ENCODE data around the gene BLTP1. TPM values are rescaled to one million over a fixed set of nuclear protein-coding genes. Genes with fewer than 3 reads are reported as not detected.

The BLTP1 gene
- total RNA-seq, 1 donor from 2014 or later = 39.6 TPM

DNA sequence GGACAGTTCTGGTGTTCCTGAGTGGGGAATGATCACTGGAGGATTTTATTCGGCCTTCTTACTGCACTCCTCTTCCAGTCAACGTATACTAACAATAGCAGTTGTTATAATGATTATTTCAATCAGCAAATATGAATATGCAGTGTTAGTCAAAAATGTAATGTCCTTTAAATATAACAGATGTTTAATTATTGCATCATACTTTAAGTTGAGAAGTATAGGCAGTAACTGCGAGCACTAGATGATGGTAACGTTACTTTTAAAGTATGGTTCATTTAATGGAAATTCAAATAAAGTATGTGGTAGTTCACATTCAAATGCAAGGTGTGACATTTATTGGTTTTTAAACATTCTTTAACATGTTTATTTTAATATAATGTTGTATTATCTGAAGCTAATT lies 5.5 kb upstream of the BLTP1 start:
- peaks cover 16% of the 10 kb centered on the region for H3K27me3 Mint-ChIP-seq (ENCODE audit: low read depth)
- no peaks in the 10 kb centered on the region for H3K9me3 Mint-ChIP-seq (ENCODE audit: low read depth)
- TF ChIP-seq, protein P1, sequence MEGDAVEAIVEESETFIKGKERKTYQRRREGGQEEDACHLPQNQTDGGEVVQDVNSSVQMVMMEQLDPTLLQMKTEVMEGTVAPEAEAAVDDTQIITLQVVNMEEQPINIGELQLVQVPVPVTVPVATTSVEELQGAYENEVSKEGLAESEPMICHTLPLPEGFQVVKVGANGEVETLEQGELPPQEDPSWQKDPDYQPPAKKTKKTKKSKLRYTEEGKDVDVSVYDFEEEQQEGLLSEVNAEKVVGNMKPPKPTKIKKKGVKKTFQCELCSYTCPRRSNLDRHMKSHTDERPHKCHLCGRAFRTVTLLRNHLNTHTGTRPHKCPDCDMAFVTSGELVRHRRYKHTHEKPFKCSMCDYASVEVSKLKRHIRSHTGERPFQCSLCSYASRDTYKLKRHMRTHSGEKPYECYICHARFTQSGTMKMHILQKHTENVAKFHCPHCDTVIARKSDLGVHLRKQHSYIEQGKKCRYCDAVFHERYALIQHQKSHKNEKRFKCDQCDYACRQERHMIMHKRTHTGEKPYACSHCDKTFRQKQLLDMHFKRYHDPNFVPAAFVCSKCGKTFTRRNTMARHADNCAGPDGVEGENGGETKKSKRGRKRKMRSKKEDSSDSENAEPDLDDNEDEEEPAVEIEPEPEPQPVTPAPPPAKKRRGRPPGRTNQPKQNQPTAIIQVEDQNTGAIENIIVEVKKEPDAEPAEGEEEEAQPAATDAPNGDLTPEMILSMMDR (IDR thresholded peaks at IDR 0.05) = no peak
- no peak overlapping the region for H3K27ac Mint-ChIP-seq (ENCODE audit: unreplicated experiment)
- no peak overlapping the region for H3K4me3 Mint-ChIP-seq (ENCODE audit: unreplicated experiment)
- H3K36me3 Mint-ChIP-seq (ENCODE audit: low read depth) = no peaks in the 10 kb centered on the region
- H3K4me1 Mint-ChIP-seq (ENCODE audit: low read depth) = peaks cover 5% of the 10 kb centered on the region
- no peak for DNase-seq (ENCODE audit: low spot score)

- no peak overlapping the region for H3K27ac Mint-ChIP-seq (ENCODE audit: unreplicated experiment)
- TF ChIP-seq, protein P1 (IDR thresholded peaks at IDR 0.05) = no peak
- no peak overlapping the region for H3K4me3 Mint-ChIP-seq (ENCODE audit: unreplicated experiment)
- no peaks in the 10 kb centered on the region for H3K9me3 Mint-ChIP-seq (ENCODE audit: low read depth)
- H3K4me1 Mint-ChIP-seq (ENCODE audit: low read depth) = peaks cover 36% of the 10 kb centered on the region
- peaks cover 5% of the 10 kb centered on the region for H3K36me3 Mint-ChIP-seq (ENCODE audit: low read depth)
- DNase-seq (ENCODE audit: low spot score) = no peak
- no peaks in the 10 kb centered on the region for H3K27me3 Mint-ChIP-seq (ENCODE audit: low read depth)
Measured at GRCh38 chr4:122150931-122151330, 1.2 kb upstream of the BLTP1 start.

DNA sequence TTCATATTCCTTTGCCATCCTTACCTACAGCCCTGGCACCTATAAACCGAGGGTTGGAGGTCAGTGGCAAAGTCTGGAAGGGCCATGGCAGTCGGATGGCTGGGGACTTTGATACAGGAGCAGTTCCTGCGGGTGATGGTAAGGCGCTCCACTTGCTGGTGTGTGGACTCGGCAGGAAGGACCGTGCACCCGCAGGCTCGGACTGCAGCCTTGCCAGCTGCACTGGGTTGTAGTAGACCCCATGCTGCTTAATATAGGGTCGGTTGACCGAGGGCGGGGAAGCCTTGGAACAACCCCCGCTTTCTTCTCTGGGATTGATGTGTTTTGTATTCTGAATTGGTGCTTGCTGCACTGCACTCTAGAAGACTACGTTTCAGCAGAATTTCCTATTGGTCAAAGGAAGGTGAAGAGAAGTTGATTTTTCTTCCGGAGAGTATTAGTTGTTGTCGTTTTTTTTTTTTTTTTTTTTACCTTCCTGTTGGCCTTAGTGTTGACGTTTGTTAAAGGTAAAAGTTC lies 638 bp downstream of the BLTP1 start:
- peak overlapping the region; percentile 81 for H3K27ac Mint-ChIP-seq (ENCODE audit: unreplicated experiment)
- DNase-seq (ENCODE audit: low spot score) = no peak
- peak overlapping the region; percentile 91 for H3K4me3 Mint-ChIP-seq (ENCODE audit: unreplicated experiment)
- TF ChIP-seq, protein P1 (IDR thresholded peaks at IDR 0.05) = no peak
- H3K9me3 Mint-ChIP-seq (ENCODE audit: low read depth) = no peaks in the 10 kb centered on the region
- no peaks in the 10 kb centered on the region for H3K27me3 Mint-ChIP-seq (ENCODE audit: low read depth)
- peaks cover 18% of the 10 kb centered on the region for H3K36me3 Mint-ChIP-seq (ENCODE audit: low read depth)
- H3K4me1 Mint-ChIP-seq (ENCODE audit: low read depth) = peaks cover 44% of the 10 kb centered on the region

DNA sequence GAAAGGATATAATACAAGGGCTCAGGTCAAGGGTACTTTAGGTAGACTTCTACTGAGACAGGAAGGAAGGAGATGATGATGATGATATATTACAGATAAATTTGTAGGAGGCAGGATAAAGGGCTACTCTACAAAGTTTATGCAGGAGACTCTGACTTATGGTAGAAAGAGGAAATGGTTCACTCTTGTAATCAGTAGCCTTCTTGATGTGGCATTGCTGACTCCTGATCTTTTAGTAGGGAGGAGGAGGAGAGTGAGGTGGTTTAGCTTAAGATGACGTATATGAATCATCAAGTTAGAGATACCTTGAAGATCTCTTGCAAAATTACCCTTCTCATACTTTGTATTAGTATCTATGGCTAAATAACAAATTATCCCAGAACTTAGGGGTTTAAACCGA lies 4.7 kb downstream of the BLTP1 start:
- Mint-ChIP-seq H3K36me3 (ENCODE audit: low read depth) (peaks cover 18% of the 10 kb centered on the region), H3K27me3 (ENCODE audit: low read depth) (no peaks in the 10 kb centered on the region), H3K9me3 (ENCODE audit: low read depth) (no peaks in the 10 kb centered on the region), H3K4me1 (ENCODE audit: low read depth) (peaks cover 56% of the 10 kb centered on the region), H3K4me3 (ENCODE audit: unreplicated experiment) (no peak overlapping the region), H3K27ac (ENCODE audit: unreplicated experiment) (no peak overlapping the region)
- no peak for DNase-seq (ENCODE audit: low spot score)
- TF ChIP-seq, protein P1 (IDR thresholded peaks at IDR 0.05) = no peak

DNA sequence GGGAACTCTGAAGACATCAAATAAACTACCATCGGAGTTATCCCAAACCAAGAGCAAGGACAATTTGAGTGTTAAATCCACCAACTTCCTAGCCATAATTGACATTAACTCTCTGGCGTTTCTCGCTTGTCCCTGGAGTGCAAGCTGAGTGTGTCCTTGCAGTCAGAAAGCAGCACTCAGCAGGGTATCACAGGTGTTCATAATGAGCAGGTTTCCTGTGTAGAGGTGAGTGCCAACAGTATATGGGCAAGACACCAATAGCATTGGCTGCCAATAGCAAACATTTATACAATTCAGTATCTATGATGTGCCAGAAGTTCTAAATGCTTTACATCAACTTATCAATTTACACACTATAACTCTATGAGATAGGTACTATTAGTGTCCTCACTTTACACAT lies 11.2 kb downstream of the BLTP1 start:
- Mint-ChIP-seq H3K36me3 (ENCODE audit: low read depth) (no peaks in the 10 kb centered on the region), H3K27me3 (ENCODE audit: low read depth) (no peaks in the 10 kb centered on the region), H3K4me3 (ENCODE audit: unreplicated experiment) (no peak overlapping the region), H3K4me1 (ENCODE audit: low read depth) (peaks cover 37% of the 10 kb centered on the region), H3K9me3 (ENCODE audit: low read depth) (no peaks in the 10 kb centered on the region), H3K27ac (ENCODE audit: unreplicated experiment) (no peak overlapping the region)
- TF ChIP-seq, protein P1 (IDR thresholded peaks at IDR 0.05) = no peak
- DNase-seq (ENCODE audit: low spot score) = no peak
